ENCODE measurements around the gene BNC2. TPM values are rescaled to one million over a fixed set of nuclear protein-coding genes. Genes with fewer than 3 reads are reported as not detected.

The BNC2 gene
- total and polyA plus RNA-seq, 2 donors (not counting 1 experiment from before 2014, with no cell fraction given): 34.7 to 39.1 TPM

- Histone ChIP-seq H3K9me3 (ENCODE audit: control insufficient read depth, insufficient read depth, low read depth, low read length) (no peaks in the 10 kb centered on the region), H3K4me1 (ENCODE audit: control insufficient read depth, extremely low read depth, insufficient read depth, low read length) (no peaks in the 10 kb centered on the region), H3K4me3 (replicated peaks in 1 of 4; ENCODE audit: control extremely low read depth in 1 of 4, insufficient read depth in 1 of 4, low read depth in 3 of 4, low read length in 4 of 4) (no peak overlapping the region), H3K79me2 (ENCODE audit: control insufficient read depth, insufficient read depth, low read length) (peaks cover 6% of the 10 kb centered on the region), H3K27ac (ENCODE audit: insufficient read depth, low read length) (no peak overlapping the region), H3K4me2 (ENCODE audit: extremely low read depth, insufficient read depth, low read length) (no peak overlapping the region), H3K36me3 (ENCODE audit: control insufficient read depth, insufficient read depth, low read length) (no peaks in the 10 kb centered on the region), H3K27me3 (ENCODE audit: control insufficient read depth, insufficient read depth, low read length) (no peaks in the 10 kb centered on the region), H4K20me1 (ENCODE audit: control insufficient read depth, extremely low read depth, insufficient read depth, low read length) (no peaks in the 10 kb centered on the region), H3K9ac (ENCODE audit: insufficient read depth, low read length) (no peak overlapping the region), H2AFZ (ENCODE audit: low read length) (no peak overlapping the region)
- no peak for TF ChIP-seq EZH2 (IDR thresholded peaks at IDR 0.05; ENCODE audit: low read length, missing control alignments)
- no peak for TF ChIP-seq CTCF (conservative IDR thresholded peaks at IDR 0.05 in 1 of 2, IDR thresholded peaks at IDR 0.05 in 1 of 2; ENCODE audit: low read depth in 1 of 2, low read length in 2 of 2)
- no peak for DNase-seq (ENCODE audit: low read depth in 2 of 2)
Observed at GRCh38 chr9:16763946-16764345, 106.5 kb downstream of the BNC2 start.

- Histone ChIP-seq H3K4me1 (ENCODE audit: control insufficient read depth, extremely low read depth, insufficient read depth, low read length) (no peaks in the 10 kb centered on the region), H3K9ac (ENCODE audit: insufficient read depth, low read length) (no peak overlapping the region), H3K4me3 (replicated peaks in 1 of 4; ENCODE audit: control extremely low read depth in 1 of 4, insufficient read depth in 1 of 4, low read depth in 3 of 4, low read length in 4 of 4) (no peak overlapping the region), H2AFZ (ENCODE audit: low read length) (no peak overlapping the region), H3K4me2 (ENCODE audit: extremely low read depth, insufficient read depth, low read length) (no peak overlapping the region), H4K20me1 (ENCODE audit: control insufficient read depth, extremely low read depth, insufficient read depth, low read length) (no peaks in the 10 kb centered on the region), H3K27me3 (ENCODE audit: control insufficient read depth, insufficient read depth, low read length) (no peaks in the 10 kb centered on the region), H3K79me2 (ENCODE audit: control insufficient read depth, insufficient read depth, low read length) (peaks cover 12% of the 10 kb centered on the region), H3K9me3 (ENCODE audit: control insufficient read depth, insufficient read depth, low read depth, low read length) (no peaks in the 10 kb centered on the region), H3K36me3 (ENCODE audit: control insufficient read depth, insufficient read depth, low read length) (no peaks in the 10 kb centered on the region), H3K27ac (ENCODE audit: insufficient read depth, low read length) (no peak overlapping the region)
- no peak for DNase-seq (ENCODE audit: low read depth in 2 of 2)
- TF ChIP-seq CTCF (conservative IDR thresholded peaks at IDR 0.05 in 1 of 2, IDR thresholded peaks at IDR 0.05 in 1 of 2; ENCODE audit: low read depth in 1 of 2, low read length in 2 of 2) (no peak), EZH2 (IDR thresholded peaks at IDR 0.05; ENCODE audit: low read length, missing control alignments) (no peak)
Observed at GRCh38 chr9:16755467-16756160, 114.9 kb downstream of the BNC2 start.

- no peaks in the 10 kb centered on the region for H3K4me1 ChIP-seq (ENCODE audit: control insufficient read depth, extremely low read depth, insufficient read depth, low read length)
- H3K79me2 ChIP-seq (ENCODE audit: control insufficient read depth, insufficient read depth, low read length): peaks cover 16% of the 10 kb centered on the region
- H3K9ac ChIP-seq (ENCODE audit: insufficient read depth, low read length): no peak overlapping the region
- H3K9me3 ChIP-seq (ENCODE audit: control insufficient read depth, insufficient read depth, low read depth, low read length): no peaks in the 10 kb centered on the region
- no peak for DNase-seq (ENCODE audit: low read depth in 2 of 2)
- no peak overlapping the region for H3K4me3 ChIP-seq (replicated peaks in 1 of 4; ENCODE audit: control extremely low read depth in 1 of 4, insufficient read depth in 1 of 4, low read depth in 3 of 4, low read length in 4 of 4)
- no peak overlapping the region for H3K27ac ChIP-seq (ENCODE audit: insufficient read depth, low read length)
- H3K36me3 ChIP-seq (ENCODE audit: control insufficient read depth, insufficient read depth, low read length): no peaks in the 10 kb centered on the region
- TF ChIP-seq CTCF (conservative IDR thresholded peaks at IDR 0.05 in 1 of 2, IDR thresholded peaks at IDR 0.05 in 1 of 2; ENCODE audit: low read depth in 1 of 2, low read length in 2 of 2) (no peak), EZH2 (IDR thresholded peaks at IDR 0.05; ENCODE audit: low read length, missing control alignments) (no peak)
- no peak overlapping the region for H3K4me2 ChIP-seq (ENCODE audit: extremely low read depth, insufficient read depth, low read length)
- no peaks in the 10 kb centered on the region for H4K20me1 ChIP-seq (ENCODE audit: control insufficient read depth, extremely low read depth, insufficient read depth, low read length)
- no peaks in the 10 kb centered on the region for H3K27me3 ChIP-seq (ENCODE audit: control insufficient read depth, insufficient read depth, low read length)
- no peak overlapping the region for H2AFZ ChIP-seq (ENCODE audit: low read length)
Observed at GRCh38 chr9:16754662-16755061, 115.8 kb downstream of the BNC2 start.

All from fibroblast of lung (primary cell).